ENCODE results near the gene VRTN.
"Not testable (repeated sequence)": the region's sequence is repeated elsewhere in the genome, so short reads cannot be mapped to it uniquely, and the experiment has no call there.

The VRTN gene

DNA sequence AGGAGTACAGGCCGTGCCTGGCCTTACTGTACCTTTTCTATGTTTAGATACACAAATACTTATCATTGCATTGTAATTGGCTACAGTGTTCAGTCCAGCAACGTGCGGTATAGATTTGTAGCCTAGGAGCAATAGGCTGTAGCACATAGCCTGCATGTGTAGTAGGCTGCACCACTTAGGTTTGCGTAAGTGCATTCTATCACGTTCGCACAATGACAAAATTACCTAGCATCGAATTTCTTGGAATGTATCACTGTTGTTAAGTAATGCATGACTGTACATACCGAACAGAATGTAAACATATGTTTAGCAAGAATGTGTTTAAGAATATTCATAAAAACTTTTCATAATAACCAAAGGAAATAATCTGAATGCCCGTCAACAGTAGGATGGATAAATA lies 31.9 kb downstream of the VRTN start:
- H3K4me3 ChIP-seq (replicated peaks; ENCODE audit: low read depth, low read length), result no peak overlapping the region
- TF ChIP-seq, protein P1, sequence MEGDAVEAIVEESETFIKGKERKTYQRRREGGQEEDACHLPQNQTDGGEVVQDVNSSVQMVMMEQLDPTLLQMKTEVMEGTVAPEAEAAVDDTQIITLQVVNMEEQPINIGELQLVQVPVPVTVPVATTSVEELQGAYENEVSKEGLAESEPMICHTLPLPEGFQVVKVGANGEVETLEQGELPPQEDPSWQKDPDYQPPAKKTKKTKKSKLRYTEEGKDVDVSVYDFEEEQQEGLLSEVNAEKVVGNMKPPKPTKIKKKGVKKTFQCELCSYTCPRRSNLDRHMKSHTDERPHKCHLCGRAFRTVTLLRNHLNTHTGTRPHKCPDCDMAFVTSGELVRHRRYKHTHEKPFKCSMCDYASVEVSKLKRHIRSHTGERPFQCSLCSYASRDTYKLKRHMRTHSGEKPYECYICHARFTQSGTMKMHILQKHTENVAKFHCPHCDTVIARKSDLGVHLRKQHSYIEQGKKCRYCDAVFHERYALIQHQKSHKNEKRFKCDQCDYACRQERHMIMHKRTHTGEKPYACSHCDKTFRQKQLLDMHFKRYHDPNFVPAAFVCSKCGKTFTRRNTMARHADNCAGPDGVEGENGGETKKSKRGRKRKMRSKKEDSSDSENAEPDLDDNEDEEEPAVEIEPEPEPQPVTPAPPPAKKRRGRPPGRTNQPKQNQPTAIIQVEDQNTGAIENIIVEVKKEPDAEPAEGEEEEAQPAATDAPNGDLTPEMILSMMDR (IDR thresholded peaks at IDR 0.05; ENCODE audit: low read length, missing control alignments), result no peak
- DNase-seq (ENCODE audit: low read depth), result no peak

- no peak overlapping the region for H3K4me3 ChIP-seq (replicated peaks; ENCODE audit: low read depth, low read length)
- DNase-seq (ENCODE audit: low read depth), result no peak
- TF ChIP-seq, protein P1 (IDR thresholded peaks at IDR 0.05; ENCODE audit: low read length, missing control alignments), result no peak
Measured at GRCh38 chr14:74380845-74381244, 32.6 kb downstream of the VRTN start.

DNA sequence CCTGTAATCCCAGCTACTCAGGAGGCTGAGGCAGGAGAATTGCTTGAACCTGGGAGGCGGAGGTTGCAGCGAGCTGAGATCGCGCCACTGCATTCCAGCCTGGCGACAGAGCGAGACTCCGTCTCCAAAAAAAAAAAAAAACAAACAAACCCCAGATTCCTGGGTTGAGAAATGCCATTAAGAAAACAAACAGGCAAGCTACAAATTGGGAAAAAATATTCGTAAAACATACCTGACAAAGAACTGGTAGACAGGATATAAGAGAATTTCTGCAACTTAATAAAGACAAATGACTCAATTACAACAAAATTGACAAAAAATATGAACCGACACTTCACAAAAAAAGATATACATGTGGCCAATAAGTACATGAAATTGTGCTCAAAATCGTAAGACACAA lies 33.3 kb downstream of the VRTN start:
- H3K4me3 ChIP-seq (replicated peaks; ENCODE audit: low read depth, low read length); DNase-seq (ENCODE audit: low read depth): not testable (repeated sequence)

DNA sequence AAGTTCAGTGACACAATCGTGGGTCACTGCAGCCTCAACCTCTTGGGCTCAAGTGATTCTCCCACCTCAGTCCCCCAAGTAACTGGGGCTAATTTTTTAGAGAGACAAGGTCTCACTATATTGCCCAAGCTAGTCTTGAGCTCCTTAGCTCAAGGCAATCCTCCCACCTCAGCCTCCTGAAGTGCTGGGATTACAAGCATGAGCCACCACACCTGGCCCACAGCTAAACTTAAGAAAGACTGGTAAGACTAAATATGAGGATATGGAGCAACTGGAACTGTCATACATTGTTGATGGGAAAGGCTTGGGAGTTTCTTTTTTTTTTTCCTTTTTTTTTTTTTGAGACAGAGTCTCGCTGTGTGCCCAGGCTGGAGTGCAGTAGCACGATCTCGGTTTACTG lies 34.0 kb downstream of the VRTN start:
- no peak for DNase-seq (ENCODE audit: low read depth)
- H3K4me3 ChIP-seq (replicated peaks; ENCODE audit: low read depth, low read length), result no peak overlapping the region
- TF ChIP-seq, protein P1 (IDR thresholded peaks at IDR 0.05; ENCODE audit: low read length, missing control alignments), result no peak

DNA sequence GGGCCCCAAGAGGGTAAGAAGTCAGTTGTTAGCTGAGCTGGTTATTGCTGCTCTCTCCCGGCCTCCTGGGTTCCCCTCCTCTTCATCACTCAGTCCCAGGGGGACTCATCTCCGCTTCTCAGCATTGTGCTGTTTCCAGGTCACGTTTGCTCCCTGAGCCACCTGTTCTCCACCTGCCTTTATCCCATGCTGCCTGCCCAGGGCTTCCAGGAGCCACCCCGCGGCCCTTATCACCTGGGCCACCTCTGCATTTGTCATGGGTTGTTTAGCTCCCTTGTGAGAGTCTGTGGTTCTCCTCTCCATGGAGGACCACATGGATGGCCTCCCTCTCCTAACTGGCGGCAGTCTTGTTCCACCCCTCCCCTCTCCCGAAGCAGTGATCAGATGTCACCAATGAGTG lies 41.7 kb downstream of the VRTN start:
- no peak overlapping the region for H3K4me3 ChIP-seq (replicated peaks; ENCODE audit: low read depth, low read length)
- no peak for DNase-seq (ENCODE audit: low read depth)
- TF ChIP-seq, protein P1 (IDR thresholded peaks at IDR 0.05; ENCODE audit: low read length, missing control alignments), result no peak

- H3K4me3 ChIP-seq (replicated peaks; ENCODE audit: low read depth, low read length); DNase-seq (ENCODE audit: low read depth): not testable (repeated sequence)
Measured at GRCh38 chr14:74390505-74390904, 42.2 kb downstream of the VRTN start.

DNA sequence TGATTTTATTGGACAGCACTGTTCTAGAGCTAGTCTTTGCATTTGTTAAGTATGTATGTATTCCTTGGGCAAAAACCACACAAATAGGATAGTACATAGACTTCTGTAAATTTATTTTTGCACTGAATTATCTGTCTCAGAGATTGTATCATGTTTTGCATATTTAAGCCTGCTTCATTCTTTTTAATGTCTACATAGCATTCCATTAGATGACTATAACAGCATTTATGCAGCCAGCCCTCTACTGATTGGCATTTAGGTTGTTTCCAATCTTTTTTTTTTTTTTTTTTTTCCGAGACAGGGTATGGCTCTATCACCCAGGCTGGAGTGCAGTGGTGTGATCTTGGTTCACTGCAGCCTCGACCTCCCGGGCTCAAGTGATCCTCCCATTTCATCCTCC lies 43.2 kb downstream of the VRTN start:
- DNase-seq (ENCODE audit: low read depth), result no peak
- no peak overlapping the region for H3K4me3 ChIP-seq (replicated peaks; ENCODE audit: low read depth, low read length)
- TF ChIP-seq, protein P1 (IDR thresholded peaks at IDR 0.05; ENCODE audit: low read length, missing control alignments), result no peak

DNA sequence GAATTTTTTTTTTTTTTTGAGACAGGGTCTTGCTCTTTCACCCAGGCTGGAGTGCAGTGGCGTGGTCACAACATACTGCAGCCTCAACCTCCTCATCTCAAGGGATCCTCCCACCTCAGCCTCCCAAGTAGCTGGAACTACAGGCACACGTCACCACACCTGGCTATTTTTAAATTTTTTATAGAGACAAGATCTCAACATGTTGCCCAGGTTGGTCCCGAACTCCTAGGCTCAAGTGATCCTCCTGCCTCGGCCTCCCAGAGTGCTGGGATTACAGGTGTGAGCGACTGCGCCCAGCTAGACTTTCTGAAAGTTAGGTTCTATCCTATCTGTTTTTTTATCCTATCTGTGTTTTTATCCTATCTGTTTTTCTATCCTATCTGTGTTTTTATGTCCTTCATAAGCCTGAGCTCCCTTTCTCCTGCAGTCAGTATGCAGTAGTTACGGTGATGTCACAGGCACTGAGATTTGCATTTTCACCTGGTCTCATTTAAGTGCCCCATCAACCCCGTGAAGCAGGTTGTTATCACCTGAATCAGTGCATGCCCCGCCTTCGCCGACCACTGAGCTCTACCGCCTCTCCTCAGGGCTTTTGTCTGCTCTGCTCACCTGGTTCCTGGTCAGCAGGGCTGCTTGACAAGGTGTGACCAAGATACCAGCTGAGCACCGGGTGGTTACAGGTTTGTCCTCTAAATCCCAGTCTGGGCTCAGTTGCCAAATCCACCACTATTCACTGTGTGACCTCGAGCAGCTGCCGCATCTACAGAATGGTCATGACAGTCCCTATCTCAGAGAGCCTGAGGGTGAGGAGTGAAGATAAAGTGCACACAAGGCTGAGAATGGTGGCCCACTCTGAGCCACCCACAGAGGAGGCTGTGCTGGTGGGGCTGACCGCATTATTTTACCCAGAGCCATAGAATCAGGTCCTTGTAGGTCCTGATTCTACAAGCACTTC lies 44.6 kb downstream of the VRTN start:
- TF ChIP-seq, protein P1 (IDR thresholded peaks at IDR 0.05; ENCODE audit: low read length, missing control alignments), result no peak
- no peak overlapping the region for H3K4me3 ChIP-seq (replicated peaks; ENCODE audit: low read depth, low read length)
- no peak for DNase-seq (ENCODE audit: low read depth)
